Stimulated activated CD4-positive, alpha-beta T cell treated with anti-CD3 and anti-CD28 coated beads, Interleukin-4, amount 100 ng/mL, for 24 hours (primary cell): Measurements from ENCODE around the gene FAM153A.
"Not testable (repeated sequence)": the region's sequence is repeated elsewhere in the genome, so short reads cannot be mapped to it uniquely, and the experiment has no call there.

Experiments used
- DNase-seq: peaks from one replicate; pipeline ENCODE4 v3.0.0-alpha.2; 2020

FAM153A gene

GRCh38 chr5:177782792-177783633 lies at the start of gene FAM153A:
Gene FAM153A (minus strand): TSS chr5:177782899.
- DNase-seq, result not testable (repeated sequence)

DNA sequence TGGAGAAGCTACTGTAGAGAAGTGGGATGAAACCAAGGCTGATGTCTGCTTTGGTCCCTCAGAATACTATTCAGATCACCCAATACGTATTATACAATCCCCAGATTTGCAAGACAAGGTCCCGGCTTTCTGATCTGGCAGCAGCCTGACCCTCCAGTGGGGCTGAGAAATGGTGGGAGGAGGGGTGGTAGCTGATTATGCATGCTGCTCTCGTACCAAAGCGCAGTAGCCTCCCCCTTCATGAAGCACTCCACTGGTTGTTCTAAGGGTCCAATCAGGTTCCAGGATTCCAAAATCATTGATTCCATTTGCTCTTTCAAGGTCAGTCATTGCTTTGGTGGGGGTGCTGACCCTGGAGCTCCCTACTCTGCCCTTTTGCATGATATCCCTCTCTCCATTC lies 49.6 kb upstream of the FAM153A start:
- not testable (repeated sequence) for DNase-seq

GRCh38 chr5:177826073-177826472 lies 43.4 kb upstream of the FAM153A start:
- DNase-seq, result peak; percentile 18

DNA sequence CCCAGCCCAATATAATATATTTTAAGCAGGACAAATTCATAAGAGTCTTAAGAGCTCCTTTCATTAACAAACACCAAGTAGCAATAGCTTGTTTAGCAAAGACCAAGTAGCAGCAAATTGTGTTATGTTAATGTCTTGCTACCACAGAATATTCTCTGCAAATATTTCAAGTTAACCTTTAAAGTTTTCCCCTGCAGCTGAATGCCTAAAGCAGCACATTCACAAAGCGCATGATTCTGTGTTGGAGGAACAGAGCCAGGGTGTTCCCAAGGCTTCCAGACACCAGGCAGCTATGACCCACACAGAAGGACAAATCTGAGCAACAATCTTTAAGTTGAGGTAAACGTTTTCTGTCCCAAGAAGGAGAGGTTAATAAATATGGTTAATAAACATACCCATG lies 42.1 kb upstream of the FAM153A start:
- DNase-seq, result not testable (repeated sequence)

- not testable (repeated sequence) for DNase-seq
Measured at GRCh38 chr5:177822489-177822888, 39.8 kb upstream of the FAM153A start.

DNA sequence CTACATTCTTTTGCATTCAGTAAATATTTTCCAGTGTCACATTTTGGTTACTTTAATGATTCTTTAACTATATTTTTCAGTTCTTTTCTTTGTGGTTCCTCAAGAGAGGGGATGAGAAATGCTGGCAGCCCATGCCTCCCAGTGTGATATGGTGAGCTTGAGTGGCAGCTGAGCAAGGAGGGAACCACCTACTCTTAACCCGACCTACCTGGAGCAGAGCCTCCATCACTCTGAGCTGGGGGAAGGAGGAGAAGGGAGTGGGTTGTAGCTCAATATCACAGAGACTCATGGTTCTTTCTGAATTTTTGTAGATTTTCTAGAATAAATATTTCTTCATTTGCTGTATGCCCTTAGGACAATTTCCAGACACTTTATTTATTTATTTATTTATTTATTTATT lies 37.0 kb upstream of the FAM153A start:
- not testable (repeated sequence) for DNase-seq

DNA sequence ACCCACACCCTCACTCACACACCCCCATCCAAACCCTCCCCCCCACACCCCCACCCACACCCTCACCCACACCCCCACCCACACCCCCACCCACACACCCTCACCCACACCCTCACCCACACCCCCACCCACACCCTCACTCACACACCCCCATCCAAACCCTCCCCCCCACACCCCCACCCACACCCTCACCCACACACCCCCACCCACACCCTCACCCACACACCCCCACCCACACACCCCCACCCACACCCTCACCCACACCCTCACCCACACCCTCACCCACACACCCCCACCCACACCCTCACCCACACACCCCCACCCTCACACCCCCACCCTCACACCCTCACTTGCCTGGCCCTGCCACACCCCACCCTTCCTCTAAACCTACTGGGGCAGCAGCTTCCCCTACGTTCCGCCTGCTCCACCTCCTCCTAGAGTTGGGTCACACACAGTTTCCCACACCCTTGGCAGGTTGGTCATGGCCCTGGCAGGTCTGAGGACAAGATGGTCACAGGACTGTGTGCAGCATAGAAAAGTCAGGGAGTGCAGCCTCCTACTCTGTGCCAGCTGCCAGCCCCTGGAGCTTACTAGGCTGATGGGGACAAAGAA lies 30.2 kb upstream of the FAM153A start:
- DNase-seq, result not testable (repeated sequence)

DNA sequence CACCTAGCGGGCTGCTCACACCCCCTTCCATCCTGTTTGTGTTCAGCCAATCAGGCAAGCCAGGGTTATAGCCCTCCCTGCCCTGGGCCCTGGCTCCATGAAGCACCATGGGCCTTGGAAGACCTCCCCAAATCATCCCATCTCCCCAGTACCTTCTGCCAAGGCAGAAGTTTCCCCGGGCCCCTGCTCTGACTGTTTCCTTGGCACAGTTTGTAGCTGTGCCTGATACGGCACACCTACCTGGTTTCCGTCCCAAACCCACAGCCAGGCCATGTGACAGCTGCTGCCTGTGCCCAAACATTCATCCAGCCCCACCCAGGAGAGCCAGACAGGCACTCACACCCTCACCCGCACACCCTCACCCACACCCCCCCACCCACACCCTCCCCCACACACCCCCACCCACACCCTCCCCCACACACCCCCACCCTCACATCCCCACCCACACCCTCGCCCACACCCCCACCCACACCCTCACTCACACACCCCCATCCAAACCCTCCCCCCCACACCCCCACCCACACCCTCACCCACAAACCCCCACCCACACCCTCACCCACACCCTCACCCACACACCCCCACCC lies 29.6 kb upstream of the FAM153A start:
- DNase-seq, result not testable (repeated sequence)

- peak; percentile 30 for DNase-seq
Measured at GRCh38 chr5:177809209-177809913, 26.7 kb upstream of the FAM153A start.

DNA sequence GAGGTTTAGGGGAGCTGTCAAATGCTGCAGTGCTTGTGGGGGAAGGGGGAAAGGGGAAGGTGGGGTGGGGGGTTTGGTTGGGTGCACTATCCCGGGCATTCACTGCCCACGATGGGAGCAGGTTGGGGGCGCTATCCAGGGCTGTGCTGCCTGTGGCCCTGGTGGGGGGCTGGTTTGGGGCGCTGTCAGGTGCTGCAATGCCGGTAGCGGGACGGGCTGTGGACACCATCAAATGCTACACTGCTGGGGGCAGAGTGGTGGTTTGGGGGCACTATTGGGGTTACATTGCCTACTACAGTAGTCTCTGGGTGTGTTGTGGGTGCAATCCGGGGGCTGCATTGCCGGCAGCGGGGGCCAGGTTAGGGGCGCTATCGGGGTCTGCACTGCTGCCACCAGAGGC lies 25.7 kb upstream of the FAM153A start:
- DNase-seq, result not testable (repeated sequence)

GRCh38 chr5:177807265-177807664 lies 24.6 kb upstream of the FAM153A start:
- not testable (repeated sequence) for DNase-seq

DNA sequence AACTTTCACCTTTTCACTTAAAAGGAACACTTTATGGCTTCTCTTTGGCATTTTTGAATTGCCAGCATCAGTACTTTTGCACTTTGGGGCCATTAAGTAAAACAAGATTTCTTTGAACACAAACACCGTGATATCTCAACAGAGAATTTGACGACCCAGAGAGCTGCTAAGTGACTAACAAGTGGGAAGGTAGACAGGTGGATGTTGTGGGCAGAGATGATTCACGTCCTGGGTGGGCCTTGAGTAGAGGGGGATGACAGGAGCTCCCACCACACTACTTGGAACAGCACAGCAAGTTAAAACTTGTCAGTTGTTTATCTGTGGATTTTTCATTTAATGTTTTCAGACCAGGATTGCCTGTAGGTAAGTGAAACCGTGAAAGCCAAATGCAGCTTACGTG lies 18.7 kb upstream of the FAM153A start:
- DNase-seq, result peak; percentile 30

GRCh38 chr5:177798237-177798840 lies 15.6 kb upstream of the FAM153A start:
- DNase-seq, result not testable (repeated sequence)

GRCh38 chr5:177793272-177793671 lies 10.6 kb upstream of the FAM153A start:
- DNase-seq, result not testable (repeated sequence)

- not testable (repeated sequence) for DNase-seq
Measured at GRCh38 chr5:177791649-177792048, 8.9 kb upstream of the FAM153A start.

GRCh38 chr5:177782169-177782568 lies 530 bp downstream of the FAM153A start:
- DNase-seq, result not testable (repeated sequence)

GRCh38 chr5:177771206-177771605 lies 11.5 kb downstream of the FAM153A start:
- DNase-seq, result not testable (repeated sequence)

- peak; percentile 40 for DNase-seq
Measured at GRCh38 chr5:177770646-177771045, 12.1 kb downstream of the FAM153A start.

GRCh38 chr5:177763737-177764508 lies 18.8 kb downstream of the FAM153A start:
- DNase-seq, result not testable (repeated sequence)

DNA sequence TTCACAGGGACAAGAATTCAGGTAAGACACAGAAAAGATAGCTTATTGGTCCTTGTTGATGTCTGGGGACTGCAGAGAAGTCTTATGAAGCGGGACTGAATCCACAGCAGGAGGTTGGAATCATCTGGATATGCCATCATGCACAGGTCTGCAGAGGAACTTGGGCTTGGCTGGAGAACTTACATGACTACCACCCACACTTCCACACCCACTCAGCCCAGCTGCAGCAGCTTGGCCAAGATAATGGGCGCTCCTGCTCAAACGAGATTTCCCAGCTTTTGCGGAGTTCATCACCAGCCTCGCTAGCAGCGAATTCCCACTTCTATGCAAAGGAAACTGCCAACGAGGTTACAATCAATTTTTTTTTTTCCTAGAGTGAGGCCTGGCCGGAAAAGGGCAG lies 21.7 kb downstream of the FAM153A start:
- not testable (repeated sequence) for DNase-seq

- not testable (repeated sequence) for DNase-seq
Measured at GRCh38 chr5:177747354-177747753, 35.3 kb downstream of the FAM153A start.

- not testable (repeated sequence) for DNase-seq
Measured at GRCh38 chr5:177724858-177725257, 57.8 kb downstream of the FAM153A start.
